HG02798 (cell line): ENCODE measurements around the gene ARAP3.
"Not testable (repeated sequence)": the region's sequence is repeated elsewhere in the genome, so short reads cannot be mapped to it uniquely, and the experiment has no call there.

Experiments
- ATAC-seq: cut with Tn5 transposase; IDR thresholded peaks from one replicate; pipeline ENCODE4 v1.9.1; 2021; ENCODE audit warnings: mild to moderate bottlenecking; ENCODE audit not compliant: unreplicated experiment, poor library complexity

Gene ARAP3, protein sequence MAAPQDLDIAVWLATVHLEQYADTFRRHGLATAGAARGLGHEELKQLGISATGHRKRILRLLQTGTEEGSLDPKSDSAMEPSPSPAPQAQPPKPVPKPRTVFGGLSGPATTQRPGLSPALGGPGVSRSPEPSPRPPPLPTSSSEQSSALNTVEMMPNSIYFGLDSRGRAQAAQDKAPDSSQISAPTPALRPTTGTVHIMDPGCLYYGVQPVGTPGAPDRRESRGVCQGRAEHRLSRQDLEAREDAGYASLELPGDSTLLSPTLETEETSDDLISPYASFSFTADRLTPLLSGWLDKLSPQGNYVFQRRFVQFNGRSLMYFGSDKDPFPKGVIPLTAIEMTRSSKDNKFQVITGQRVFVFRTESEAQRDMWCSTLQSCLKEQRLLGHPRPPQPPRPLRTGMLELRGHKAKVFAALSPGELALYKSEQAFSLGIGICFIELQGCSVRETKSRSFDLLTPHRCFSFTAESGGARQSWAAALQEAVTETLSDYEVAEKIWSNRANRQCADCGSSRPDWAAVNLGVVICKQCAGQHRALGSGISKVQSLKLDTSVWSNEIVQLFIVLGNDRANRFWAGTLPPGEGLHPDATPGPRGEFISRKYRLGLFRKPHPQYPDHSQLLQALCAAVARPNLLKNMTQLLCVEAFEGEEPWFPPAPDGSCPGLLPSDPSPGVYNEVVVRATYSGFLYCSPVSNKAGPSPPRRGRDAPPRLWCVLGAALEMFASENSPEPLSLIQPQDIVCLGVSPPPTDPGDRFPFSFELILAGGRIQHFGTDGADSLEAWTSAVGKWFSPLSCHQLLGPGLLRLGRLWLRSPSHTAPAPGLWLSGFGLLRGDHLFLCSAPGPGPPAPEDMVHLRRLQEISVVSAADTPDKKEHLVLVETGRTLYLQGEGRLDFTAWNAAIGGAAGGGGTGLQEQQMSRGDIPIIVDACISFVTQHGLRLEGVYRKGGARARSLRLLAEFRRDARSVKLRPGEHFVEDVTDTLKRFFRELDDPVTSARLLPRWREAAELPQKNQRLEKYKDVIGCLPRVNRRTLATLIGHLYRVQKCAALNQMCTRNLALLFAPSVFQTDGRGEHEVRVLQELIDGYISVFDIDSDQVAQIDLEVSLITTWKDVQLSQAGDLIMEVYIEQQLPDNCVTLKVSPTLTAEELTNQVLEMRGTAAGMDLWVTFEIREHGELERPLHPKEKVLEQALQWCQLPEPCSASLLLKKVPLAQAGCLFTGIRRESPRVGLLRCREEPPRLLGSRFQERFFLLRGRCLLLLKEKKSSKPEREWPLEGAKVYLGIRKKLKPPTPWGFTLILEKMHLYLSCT (N-terminal part only)

DNA sequence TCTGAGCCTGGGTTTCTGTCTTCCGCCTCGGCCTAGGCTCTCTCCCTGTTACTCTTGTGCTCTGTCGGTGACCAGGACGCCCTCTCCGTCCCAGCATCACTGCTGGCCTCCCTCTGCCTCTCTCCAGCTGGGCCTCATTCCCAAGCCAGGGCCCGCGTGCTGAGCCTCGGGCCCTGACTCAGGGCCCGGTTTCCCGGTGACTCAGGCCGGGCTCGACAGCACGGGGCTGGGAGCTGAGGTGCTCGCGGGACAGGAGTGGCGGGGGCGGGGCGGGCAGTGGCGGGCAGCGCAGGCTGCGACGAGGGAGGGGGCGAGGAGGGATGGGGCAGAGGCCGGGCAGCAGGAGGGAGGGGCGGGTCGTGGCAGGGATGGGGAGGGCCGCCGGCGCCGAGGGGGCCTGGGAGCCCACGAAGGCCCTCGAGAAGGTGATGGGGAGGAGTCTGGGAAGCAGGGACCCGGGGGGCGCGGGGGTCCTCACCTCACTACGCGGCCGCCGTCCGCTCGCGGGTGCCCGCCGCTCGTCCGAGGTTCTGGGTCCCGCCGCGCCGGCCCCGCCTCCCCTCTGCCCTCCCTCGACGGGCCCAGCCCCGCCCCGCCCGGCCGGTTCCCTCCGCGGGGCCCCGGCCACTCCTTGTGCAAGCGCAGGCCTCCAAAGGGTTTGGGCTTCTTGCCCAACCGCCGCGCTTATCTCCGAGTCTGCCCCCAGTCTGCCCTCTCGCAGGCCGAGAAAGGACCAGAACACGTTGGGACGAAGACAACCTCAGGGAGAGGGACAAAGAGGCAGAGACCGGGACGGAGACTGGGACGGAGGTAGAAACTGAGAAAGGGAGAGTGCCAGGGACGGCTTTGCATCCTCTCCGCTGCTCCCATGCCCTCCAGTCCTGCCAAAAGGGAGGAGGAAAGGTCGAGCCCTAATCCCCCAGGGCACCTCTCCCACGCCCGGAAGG is at the start of gene ARAP3:
Gene ARAP3, minus strand, starts transcription at position 536 of the 947 bp plus-strand sequence. CDS start 1,744 bp downstream, outside the sequence.
- ATAC-seq = no peak

DNA sequence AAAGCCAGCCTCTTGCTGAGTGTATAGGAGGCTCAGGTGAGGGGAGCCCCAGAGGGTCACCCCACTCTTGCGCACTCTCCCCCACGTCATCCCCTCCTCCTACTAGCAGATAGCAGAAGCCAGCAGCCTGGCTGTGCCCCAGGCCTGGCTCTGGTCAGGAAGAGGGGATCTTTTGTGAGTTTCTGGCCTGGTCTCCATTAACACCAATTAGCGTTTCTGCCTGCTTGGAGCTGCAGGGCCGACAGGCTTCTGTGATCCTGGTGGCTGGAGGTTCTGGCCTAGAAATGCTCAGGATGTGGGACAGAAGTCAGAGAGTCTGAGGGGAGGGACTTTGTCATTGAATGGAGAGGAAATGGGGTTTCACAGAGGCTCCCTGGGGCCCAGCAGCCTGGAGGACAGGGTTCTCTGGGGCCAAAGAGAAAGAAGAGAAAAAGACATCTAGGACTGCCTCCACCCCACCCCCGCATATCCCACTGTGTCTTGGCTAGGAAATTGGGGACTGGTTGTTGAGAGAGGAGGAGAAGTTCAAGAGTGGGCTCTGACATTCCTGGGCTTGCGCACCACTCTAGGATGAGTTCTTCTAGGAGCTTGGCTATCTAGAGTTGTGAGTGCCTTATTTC is 47.5 kb upstream of the ARAP3 start:
- ATAC-seq = no peak

DNA sequence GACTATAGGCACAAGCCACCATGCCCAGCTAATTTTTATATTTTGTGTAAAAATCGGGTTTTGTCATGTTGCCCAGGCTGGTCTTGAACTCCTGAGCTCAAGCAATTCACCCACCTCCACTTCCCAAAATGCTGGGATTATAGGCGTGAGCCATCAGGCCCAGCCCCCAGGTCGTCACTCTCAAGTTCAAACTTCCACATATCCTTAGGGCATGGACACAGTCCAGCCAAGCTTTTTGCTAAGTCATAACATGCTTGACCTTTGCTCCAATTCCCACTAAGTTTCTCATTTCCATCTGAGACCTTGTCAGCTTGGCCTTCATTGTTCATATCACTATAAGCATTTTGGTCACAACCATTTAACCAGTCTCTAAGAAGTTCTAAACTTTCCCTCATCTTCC is 43.9 kb upstream of the ARAP3 start:
- no peak for ATAC-seq

DNA sequence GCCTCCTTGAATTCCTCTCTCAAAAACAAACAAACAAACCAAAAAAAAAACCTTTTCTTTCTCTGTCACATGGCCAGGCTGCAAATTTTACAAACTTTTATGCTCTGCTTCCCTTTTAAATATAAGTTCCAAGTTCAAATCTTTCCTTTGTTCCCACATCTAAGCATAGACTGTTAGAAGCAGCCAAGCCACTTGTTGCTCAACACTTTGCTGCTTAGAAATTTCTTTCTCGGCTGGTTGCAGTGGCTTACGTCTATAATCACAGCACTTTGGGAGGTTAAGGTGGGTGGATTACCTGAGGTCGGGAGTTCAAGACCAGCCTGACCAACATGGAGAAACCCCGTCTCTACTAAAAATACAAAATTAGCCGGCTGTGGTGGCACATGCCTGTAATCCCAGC is 43.1 kb upstream of the ARAP3 start:
- not testable (repeated sequence) for ATAC-seq

DNA sequence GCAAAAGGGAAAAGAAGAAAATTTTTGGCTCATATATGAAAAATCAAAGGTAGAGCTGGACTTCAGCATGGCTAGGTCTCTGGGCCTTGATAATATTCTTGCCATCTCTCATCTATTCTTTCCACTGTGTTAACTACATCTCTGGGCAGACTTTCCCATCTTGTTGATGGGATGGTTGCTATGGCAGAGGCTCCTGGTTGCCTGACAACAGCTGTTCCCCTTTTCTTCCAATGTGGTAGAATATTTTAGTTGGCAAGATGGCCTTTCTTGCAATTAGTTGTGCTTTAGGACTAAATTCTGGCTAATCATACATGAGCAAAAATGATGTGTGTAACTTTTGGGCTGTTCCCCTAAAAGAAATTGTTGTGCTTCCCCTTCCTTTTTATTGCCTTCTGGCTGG is 40.2 kb upstream of the ARAP3 start:
- no peak for ATAC-seq

DNA sequence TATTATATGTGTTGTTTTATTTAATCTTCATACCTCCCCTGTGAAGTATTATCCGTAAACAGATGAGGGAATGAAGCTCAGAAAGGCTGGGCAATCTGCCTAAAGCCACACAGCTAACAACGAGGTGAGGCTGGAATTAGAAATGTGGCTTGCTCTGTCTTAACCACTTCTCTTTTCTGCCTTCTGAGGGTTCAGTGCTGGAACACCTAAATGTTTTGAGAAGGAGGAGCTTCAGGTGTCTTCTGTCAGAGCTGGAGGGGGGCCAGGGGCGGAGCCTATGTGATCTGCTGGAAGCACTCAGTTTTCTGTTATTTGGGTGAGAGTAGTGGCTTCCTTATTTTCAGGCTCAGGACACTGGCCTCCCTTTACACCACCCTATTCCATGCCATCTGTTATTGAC is 35.0 kb upstream of the ARAP3 start:
- ATAC-seq = peak; percentile 36

DNA sequence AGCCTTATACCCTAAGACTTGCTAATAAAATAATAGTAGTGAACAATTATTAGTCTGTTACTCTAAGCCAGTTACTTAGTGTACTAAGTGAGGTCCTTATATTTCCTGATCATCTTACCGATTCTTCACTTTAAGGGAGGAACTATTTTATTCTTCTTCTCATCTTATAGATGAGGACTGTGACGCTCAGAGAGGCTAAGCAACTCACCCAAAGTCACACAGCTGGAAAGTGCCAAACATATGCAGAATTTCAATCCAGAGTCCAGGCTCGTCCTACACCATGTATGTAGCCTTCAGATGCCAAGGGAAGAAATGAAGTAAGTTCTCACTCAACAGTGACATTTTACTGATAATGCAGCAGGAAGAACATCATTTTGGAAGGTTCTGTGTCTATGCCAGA is 34.4 kb upstream of the ARAP3 start:
- ATAC-seq = no peak

DNA sequence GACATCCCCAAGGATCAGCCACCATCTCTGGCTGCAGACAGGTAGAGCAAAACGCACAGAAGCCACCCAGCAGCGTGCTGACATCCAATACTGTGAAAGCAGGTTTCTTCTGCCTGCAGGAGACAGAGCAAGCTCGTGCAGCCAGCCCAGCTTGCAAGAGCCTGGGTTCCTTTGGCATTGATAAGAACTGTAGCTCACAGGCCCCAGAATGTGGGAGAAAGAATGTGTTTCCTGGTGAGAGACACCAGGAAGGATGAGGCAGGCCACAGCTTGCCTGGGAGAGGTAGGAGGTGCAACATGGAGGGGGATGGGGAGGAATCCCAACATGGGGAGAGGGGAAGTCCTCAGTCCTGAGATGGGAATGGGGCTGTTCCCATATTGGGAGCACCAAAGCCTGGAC is 34.0 kb upstream of the ARAP3 start:
- ATAC-seq = no peak

DNA sequence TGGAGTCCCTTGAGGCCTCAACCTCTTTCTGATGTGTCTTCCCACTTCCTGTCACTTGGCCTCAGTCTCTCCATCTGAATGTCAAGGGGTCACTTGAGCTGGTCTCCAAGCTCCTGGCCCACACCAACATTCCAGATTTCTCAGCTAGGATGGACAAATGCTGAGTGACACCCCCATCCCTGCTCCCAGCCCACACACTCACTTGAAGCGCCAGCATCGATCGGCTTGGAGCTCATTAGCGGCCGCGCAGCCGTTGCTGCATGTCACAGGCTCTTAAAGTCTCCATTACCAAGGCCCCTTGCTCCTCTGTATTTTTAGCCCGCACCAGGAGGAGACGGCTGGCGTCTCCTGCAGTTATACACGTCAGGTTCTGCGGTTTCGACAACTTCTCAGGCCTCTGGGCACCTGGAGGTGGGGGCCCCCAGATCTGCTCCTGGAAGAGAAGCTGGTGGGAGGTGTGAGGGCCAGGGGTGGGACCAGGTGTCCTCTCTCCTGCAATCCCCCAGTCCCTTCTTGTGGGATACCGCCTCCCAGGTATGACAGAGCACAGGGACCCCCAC is 33.4 kb upstream of the ARAP3 start:
- no peak for ATAC-seq

DNA sequence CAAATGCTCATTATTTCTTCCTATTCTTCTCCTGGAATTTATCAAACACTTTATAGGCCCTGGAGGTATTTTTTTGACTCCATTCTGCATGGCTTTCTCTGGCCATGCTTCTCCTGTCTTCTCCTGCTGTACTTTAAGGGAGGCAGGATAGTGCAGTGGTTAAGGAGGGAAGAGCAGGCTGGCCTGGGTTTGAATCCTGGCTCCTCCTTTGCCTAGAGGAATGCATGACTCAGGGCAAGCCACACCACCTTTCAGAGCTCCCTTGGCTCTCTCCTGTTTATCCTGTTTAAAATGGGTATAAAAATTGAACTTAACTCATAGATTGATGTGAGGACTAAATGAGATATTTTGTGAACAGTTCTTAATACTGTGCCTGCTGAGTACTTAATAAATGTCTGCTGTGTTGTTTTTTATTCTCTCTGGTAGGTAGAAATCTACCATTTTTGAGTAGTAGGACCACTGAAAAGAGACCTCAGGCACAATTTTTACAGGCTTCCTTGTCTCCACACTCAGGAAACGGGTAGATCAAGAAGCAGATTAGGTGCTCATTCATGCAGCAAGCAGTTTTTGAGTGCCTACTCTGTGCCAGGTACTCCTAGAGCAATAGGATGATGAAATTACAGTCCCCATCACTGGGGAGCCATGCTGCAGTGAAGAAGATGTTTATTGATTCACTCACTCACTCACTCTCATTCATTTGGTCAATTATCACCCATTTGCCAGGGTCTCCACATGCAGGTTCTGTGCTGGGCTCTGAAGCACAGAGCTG is 32.7 kb upstream of the ARAP3 start:
- no peak for ATAC-seq

DNA sequence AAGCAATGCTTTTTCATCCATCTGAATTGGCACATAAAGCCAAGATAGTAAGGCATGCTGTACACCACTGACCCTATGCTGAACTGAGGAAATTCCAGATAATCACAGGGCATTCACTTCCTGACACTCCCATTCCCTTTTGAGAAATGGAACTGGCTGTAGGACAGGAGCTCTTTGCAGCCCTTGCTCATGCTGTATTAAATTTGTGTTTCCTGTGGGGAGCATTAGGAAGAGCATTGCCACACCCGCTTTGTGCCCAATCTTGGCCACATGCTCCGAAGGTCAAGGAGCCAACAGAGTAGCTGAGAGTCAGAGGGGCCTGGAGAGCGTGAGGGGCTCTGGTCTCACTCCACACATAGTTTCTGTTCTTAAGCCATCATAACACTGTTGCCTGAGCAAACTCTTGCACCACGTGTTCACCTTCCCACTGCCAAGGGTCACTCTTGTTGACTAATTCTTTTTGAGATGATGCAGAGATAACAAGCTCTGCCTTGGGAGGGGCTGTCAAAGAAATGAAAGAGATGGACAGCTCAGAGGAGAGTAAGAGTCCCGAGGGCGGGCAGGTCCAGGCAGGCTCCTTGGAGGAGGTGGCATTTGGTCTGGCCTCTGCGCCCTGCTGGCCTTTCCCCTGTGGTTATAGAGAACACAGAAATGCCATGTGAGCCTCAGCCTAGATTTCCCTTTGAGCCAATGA is 31.7 kb upstream of the ARAP3 start:
- no peak for ATAC-seq

DNA sequence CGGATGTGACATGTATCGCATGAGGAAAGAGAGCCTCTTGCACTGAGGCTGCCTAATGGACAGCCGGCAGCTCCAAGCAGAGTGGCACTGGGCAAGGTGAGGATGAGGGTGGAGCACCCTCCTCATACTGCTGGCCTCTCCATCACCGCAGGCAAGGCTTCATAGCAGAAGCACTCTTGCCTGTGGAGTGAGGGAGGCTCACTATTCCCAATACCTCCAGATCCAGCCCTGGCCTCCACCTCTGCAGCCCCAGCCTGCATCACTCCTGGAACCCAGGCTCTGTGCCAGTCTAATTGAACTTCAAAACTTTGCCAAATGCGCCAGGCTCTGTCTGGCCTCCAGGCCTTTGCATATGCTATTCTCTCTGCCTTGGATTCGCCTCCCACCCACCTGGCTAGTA is 29.7 kb upstream of the ARAP3 start:
- no peak for ATAC-seq

DNA sequence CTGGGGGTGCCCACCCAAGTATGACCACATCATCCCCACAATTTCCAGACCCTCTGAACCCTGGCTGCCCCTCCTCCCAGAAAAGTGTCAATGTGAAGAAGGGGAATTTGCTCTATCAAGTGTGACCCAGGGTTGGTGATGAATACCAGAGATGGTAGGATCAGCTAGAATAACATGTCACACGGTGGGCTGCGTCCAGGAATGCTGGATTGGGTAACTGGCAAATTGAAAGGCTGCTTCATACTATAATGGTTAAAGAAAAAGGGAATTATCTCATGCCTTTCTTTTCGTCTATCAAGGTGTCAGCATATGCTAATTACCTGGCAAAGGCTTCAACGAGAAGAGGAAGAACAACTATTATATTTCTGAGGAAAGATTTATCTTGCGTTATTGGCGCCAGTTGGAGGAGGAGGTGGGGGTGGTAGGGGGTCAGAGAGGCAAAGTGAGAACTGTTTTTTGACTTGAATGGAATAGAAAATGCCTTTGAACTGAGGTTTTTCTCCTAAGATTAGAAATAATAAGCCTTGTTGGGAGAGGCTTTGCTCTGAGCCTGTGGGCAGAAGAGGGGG is 27.8 kb upstream of the ARAP3 start:
- no peak for ATAC-seq

DNA sequence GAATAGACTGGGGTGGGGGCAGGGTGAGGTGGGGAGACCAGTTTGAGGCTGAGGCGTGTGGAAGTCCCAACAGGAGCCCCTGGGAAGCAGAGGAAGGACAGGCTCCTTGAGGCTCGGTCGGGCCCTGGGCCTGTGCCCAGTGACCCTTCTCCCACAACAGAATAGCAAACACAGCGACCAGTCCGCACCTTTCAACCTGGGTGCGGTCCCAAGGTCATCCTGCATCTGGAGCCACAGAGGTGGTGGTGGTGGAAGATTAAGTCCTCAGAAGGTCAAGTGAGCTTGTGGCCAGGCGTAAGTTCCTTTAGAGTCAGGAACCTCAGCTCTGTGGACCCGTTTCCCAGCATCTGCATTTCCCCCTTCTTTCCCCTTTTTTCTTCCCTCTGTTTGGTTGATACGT is 26.0 kb upstream of the ARAP3 start:
- ATAC-seq = no peak

DNA sequence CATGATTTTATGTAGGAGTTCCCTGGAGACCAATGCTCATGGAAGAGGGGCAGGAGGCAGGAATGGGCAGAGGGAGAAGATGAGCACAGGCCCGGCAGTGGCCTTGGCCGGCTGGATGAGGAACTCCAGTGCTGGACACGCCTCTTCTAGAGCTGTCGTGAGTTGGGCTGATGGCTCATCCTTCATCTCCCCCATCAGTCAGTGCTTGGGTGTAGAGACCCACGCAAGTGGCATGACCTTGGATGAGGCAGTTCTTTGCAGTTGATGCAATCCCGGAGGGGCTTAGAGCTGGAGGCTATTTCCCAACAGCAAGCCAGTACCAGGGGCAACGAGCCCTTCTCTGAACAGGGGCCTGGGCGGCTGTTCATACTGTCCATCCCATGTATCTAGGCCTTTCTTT is 25.5 kb upstream of the ARAP3 start:
- no peak for ATAC-seq

DNA sequence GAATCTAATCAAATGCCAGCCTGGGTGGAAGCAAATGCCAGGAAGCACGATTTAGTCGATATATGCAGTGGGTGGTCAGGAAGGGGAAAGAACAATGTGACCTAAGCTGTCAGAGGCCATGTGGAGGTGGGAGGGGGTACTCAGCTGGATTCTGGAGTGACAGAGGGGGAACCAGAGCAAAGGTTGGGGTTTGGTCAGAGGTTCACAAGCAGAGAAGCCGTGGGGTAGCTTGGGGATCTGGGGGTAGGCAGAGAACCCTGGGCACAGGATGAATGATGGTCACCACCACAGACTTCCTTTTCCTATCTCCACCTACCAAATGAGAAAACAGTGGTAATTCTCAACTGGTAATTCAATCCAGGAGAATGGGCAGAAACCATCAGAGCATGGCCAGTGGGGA is 24.1 kb upstream of the ARAP3 start:
- ATAC-seq = no peak

DNA sequence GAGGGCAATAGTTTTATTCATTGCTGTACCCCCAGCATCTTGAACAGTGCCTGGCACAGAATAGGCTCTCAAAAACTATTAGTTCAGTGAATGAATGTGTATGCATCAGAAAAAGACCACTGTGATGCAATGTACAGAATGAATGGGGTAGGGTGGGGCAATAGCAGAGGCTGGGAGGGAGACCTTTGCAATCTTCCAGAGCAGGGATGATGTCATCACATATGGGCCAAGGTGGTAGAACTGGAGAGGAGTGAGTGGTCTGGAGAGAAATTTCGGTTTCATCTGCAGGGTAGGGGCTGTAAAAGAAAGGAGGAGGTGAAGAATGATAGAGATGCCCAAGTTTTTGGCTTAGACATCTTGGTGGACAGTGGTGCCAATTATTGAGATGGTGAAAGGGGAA is 23.4 kb upstream of the ARAP3 start:
- ATAC-seq = no peak
